Nephron (organoid): ENCODE measurements around the gene DGKQ.
"Not testable (repeated sequence)": the region's sequence is repeated elsewhere in the genome, so short reads cannot be mapped to it uniquely, and the experiment has no call there.

Experiments used
- H3K27ac Mint-ChIP-seq, 3 experiments: 2 replicates each; pipeline ENCODE4 v1.8.0; 2020; ENCODE audit warnings: mixed read lengths in 3 of 3, mild to moderate bottlenecking in 2 of 3, moderate library complexity in 1 of 3
- H3K27me3 Mint-ChIP-seq: 2 replicates; pipeline ENCODE4 v1.8.0; 2021; ENCODE audit warnings: low read depth, mild to moderate bottlenecking, moderate library complexity, mixed read lengths
- H3K36me3 Mint-ChIP-seq: 2 replicates; pipeline ENCODE4 v1.8.0; 2020; ENCODE audit warnings: low read depth, mixed read lengths
- H3K4me1 Mint-ChIP-seq: 2 replicates; pipeline ENCODE4 v1.8.0; 2020; ENCODE audit warnings: mixed read lengths
- H3K4me3 Mint-ChIP-seq, 3 experiments: 2 replicates each; pipeline ENCODE4 v1.8.0; 2020; ENCODE audit warnings: mild to moderate bottlenecking in 3 of 3, mixed read lengths in 3 of 3, moderate library complexity in 2 of 3
- H3K9me3 Mint-ChIP-seq: 2 replicates; pipeline ENCODE4 v1.8.0; 2020; ENCODE audit warnings: mixed read lengths
- CTCF ChIP-seq, 3 experiments: fragments of 200-600 bp; sonication (generic); IDR thresholded peaks; one replicate each; pipeline ENCODE4 v1.5.0; 2021; ENCODE audit warnings: antibody characterized with exemption in 3 of 3; ENCODE audit not compliant: unreplicated experiment in 3 of 3

The DGKQ gene

GRCh38 chr4:1000686-1001260 is 27.4 kb upstream of the DGKQ start:
- Mint-ChIP-seq H3K36me3 (no peaks in the 10 kb centered on the region), H3K9me3 (no peaks in the 10 kb centered on the region), H3K27me3 (peaks cover 74% of the 10 kb centered on the region), H3K4me1 (peaks cover 5% of the 10 kb centered on the region), H3K27ac (no peak overlapping the region), H3K4me3 (no peak overlapping the region)
- TF ChIP-seq CTCF (IDR thresholded peaks at IDR 0.05; ENCODE audit: unreplicated experiment in 3 of 3), result no peak

GRCh38 chr4:999882-1000425 is 26.6 kb upstream of the DGKQ start:
- Mint-ChIP-seq H3K36me3 (no peaks in the 10 kb centered on the region), H3K27ac (no peak overlapping the region), H3K9me3 (no peaks in the 10 kb centered on the region), H3K4me1 (peaks cover 5% of the 10 kb centered on the region), H3K27me3 (peaks cover 75% of the 10 kb centered on the region), H3K4me3 (no peak overlapping the region)
- TF ChIP-seq CTCF (IDR thresholded peaks at IDR 0.05; ENCODE audit: unreplicated experiment in 3 of 3), result no peak

DNA sequence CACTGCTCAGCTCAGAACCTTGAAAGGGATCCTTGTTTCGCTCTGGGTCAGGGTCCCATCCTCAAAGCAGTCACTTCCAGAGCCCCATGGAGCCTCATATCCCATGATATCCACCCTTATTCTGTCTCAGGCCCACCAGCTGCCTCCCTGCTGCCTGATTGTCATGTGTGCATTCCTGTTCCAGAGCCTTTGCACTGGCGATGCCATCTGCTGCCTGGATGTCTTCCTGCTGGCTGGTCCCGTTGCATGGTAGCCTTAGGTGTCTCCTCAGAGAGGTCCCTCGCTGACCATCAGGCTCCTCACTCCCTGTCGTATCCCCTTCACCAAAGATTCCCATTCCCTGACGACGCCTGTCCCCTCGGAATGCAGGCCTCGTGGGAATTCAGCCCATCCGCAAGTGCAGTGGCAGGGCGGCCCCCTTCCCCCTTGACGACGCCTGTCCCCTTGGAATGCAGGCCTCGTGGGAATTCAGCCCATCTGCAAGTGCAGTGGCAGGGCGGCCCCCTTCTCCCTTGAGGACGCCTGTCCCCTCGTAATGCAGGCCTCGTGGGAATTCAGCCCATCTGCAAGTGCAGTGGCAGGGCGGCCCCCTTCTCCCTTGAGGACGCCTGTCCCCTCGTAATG is 26.0 kb upstream of the DGKQ start:
- peaks cover 69% of the 10 kb centered on the region for H3K27me3 Mint-ChIP-seq
- peak overlapping the region; percentile 9 to 71 (median 67) for H3K4me3 Mint-ChIP-seq
- H3K4me1 Mint-ChIP-seq, H3K36me3 Mint-ChIP-seq, H3K9me3 Mint-ChIP-seq, H3K27ac Mint-ChIP-seq: not testable (repeated sequence)

DNA sequence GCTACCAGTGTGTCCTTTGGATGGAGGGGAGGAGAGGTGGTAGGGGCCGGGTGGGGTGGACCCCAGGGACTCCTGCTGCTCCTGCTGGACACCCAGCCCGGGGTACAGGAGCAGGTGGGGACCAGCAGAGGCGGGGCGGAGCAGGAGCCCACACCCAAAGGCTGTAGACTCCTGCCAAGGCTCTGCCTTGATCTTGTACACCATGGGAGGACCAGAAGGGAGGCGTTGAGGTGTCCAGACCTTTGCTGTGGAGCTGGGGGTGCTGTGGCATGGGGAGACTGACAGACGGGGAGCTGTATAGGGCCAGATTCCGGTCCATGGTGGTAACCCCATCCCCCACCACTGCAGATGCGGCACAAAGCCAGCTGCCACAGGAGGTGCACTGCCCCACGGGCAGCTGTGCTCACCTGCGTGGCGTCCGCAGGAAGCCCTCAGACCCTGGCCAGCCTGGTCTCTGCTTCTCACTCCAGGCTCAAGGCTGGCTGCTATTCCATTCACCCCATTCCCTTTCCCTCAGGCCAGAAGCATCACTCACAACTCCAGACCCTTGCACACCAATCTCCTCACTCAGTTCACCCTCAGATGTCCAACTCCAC is 24.8 kb upstream of the DGKQ start:
- peaks cover 58% of the 10 kb centered on the region for H3K27me3 Mint-ChIP-seq
- H3K27ac Mint-ChIP-seq, result no peak overlapping the region
- H3K4me3 Mint-ChIP-seq, result peak overlapping the region; percentile 41 to 53 (median 52)
- no peak for TF ChIP-seq CTCF (IDR thresholded peaks at IDR 0.05; ENCODE audit: unreplicated experiment in 3 of 3)
- no peaks in the 10 kb centered on the region for H3K9me3 Mint-ChIP-seq
- H3K4me1 Mint-ChIP-seq, result peaks cover 5% of the 10 kb centered on the region
- H3K36me3 Mint-ChIP-seq, result no peaks in the 10 kb centered on the region

DNA sequence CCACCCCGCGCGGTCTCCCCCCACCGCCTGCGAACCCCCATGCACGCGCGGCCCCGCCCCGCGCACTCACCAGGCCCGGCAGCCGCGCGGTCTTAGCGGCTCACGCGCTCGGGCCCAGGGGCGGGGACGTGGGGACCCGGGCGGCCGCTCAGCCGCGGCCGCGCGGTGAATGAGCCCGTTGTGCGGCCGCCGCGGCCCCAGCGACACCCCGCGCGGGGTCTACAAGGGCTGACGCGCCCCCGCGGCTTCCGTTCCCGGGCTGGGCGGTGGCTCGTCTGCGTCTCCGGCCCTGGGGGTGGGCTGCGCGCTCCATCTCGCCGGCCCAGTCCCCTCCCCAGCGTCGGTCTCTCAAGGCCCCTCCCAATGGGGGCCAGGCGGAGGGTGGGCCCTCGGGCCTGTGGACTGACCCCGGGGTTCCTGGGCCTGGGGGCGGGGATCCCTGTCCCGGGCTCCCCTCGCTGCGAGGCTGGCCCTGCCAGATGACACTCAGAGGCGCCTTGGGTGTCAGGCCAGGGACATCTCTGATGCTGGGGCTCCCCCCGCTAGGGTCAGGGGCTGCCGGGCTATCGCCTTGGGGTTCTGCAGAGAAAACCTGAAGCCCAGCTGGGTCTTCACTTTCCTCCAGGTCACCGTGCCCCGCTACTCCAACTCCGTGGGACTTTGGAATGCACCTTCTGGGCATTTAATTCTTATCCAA is 24.2 kb upstream of the DGKQ start:
- H3K36me3 Mint-ChIP-seq, result no peaks in the 10 kb centered on the region
- H3K27me3 Mint-ChIP-seq, result peaks cover 58% of the 10 kb centered on the region
- TF ChIP-seq CTCF (IDR thresholded peaks at IDR 0.05; ENCODE audit: unreplicated experiment in 3 of 3), result no peak
- H3K27ac Mint-ChIP-seq, result no peak overlapping the region
- no peaks in the 10 kb centered on the region for H3K9me3 Mint-ChIP-seq
- peak overlapping the region in 2 of 3 experiments; percentile 41 to 52 for H3K4me3 Mint-ChIP-seq
- peaks cover 5% of the 10 kb centered on the region for H3K4me1 Mint-ChIP-seq

- Mint-ChIP-seq H3K27ac (no peak overlapping the region), H3K9me3 (no peaks in the 10 kb centered on the region), H3K4me3 (peak overlapping the region; percentile 4 to 53 (median 46)), H3K27me3 (peaks cover 54% of the 10 kb centered on the region), H3K4me1 (peaks cover 5% of the 10 kb centered on the region), H3K36me3 (no peaks in the 10 kb centered on the region)
- no peak for TF ChIP-seq CTCF (IDR thresholded peaks at IDR 0.05; ENCODE audit: unreplicated experiment in 3 of 3)
These were observed 23.6 kb upstream of the DGKQ start for GRCh38 chr4:996997-997374.
